Esophagus squamous epithelium (tissue), 4 donors: Measurements from ENCODE around the gene WFDC12.
"Not testable (repeated sequence)": the region's sequence is repeated elsewhere in the genome, so short reads cannot be mapped to it uniquely, and the experiment has no call there.

Experiments used
- POLR2A ChIP-seq, 4 donors: fragments of 450-650 bp; IDR thresholded peaks; one replicate each; pipeline ENCODE4 v1.6.1; 2017; ENCODE audit warnings: antibody characterized with exemption in 4 of 4, mild to moderate bottlenecking in 4 of 4, moderate library complexity in 3 of 4
- TF ChIP-seq, protein P1 (sequence below), 6 experiments: fragments of 450-650 bp in 4 of 6; fragments of 200-600 bp in 2 of 6; sonication (generic) in 2 of 6; IDR thresholded peaks; one replicate each; pipeline ENCODE4 v1.5.1; 2016 to 2019; ENCODE audit warnings: antibody characterized with exemption in 6 of 6, mild to moderate bottlenecking in 4 of 6, moderate library complexity in 4 of 6

DNA sequence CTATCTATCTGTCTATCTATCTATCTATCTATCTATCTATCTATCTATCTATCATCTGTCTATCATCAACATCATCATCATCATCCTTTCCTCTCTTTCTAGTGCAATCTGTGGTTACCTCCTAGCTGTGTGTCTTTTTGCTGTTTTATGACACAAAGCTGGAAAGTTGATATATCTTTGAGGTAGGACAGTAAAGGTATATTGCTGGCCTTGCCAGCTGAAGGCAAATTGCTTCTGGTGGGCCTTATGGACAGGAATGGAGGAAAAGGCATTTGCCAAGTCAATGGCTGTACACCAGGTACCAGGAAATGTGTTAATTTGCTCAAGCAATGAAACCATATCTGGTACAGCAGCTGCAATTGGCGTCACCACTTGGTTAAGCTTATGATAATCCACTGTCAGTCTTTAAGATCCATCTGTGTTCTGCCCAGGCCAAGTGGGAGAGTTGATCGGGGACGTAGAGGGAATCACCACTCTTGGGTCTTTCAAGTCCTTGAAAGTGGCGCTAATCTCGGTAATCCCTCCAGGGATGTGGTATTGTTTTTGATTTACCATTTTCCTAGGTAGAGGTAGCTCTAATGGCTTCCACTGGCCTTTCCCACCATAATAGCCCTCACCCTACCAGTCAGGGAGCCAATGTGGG lies 15.6 kb upstream of the WFDC12 start:
- TF ChIP-seq, protein P1, sequence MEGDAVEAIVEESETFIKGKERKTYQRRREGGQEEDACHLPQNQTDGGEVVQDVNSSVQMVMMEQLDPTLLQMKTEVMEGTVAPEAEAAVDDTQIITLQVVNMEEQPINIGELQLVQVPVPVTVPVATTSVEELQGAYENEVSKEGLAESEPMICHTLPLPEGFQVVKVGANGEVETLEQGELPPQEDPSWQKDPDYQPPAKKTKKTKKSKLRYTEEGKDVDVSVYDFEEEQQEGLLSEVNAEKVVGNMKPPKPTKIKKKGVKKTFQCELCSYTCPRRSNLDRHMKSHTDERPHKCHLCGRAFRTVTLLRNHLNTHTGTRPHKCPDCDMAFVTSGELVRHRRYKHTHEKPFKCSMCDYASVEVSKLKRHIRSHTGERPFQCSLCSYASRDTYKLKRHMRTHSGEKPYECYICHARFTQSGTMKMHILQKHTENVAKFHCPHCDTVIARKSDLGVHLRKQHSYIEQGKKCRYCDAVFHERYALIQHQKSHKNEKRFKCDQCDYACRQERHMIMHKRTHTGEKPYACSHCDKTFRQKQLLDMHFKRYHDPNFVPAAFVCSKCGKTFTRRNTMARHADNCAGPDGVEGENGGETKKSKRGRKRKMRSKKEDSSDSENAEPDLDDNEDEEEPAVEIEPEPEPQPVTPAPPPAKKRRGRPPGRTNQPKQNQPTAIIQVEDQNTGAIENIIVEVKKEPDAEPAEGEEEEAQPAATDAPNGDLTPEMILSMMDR (IDR thresholded peaks at IDR 0.05) = not testable (repeated sequence)
- TF ChIP-seq POLR2A (IDR thresholded peaks at IDR 0.05) = not testable (repeated sequence)
